ENCODE data around the gene CREB3L2.

Gene CREB3L2

GRCh38 chr7:137890449-137890921 lies 111.4 kb downstream of the CREB3L2 start:
- no peak for DNase-seq

- no peak for DNase-seq
These were observed 113.6 kb downstream of the CREB3L2 start for GRCh38 chr7:137888241-137888640.

GRCh38 chr7:137886746-137887145 lies 115.1 kb downstream of the CREB3L2 start:
- no peak for DNase-seq

- DNase-seq, result no peak
These were observed 115.6 kb downstream of the CREB3L2 start for GRCh38 chr7:137886281-137886680.

- DNase-seq, result no peak
These were observed 116.2 kb downstream of the CREB3L2 start for GRCh38 chr7:137885678-137886077.

GRCh38 chr7:137882806-137883205 lies 119.1 kb downstream of the CREB3L2 start:
- DNase-seq, result no peak

GRCh38 chr7:137882261-137882668 lies 119.6 kb downstream of the CREB3L2 start:
- DNase-seq, result no peak

GRCh38 chr7:137881607-137882260 lies 120.2 kb downstream of the CREB3L2 start:
- no peak for DNase-seq

GRCh38 chr7:137880432-137880831 lies 121.5 kb downstream of the CREB3L2 start:
- no peak for DNase-seq

- DNase-seq, result no peak
These were observed 122.3 kb downstream of the CREB3L2 start for GRCh38 chr7:137879357-137880158.

- DNase-seq, result no peak
These were observed 123.4 kb downstream of the CREB3L2 start for GRCh38 chr7:137878333-137878961.

- no peak for DNase-seq
These were observed 124.7 kb downstream of the CREB3L2 start for GRCh38 chr7:137877027-137877675.

GRCh38 chr7:137875746-137876145 lies 126.1 kb downstream of the CREB3L2 start:
- no peak for DNase-seq

- no peak for DNase-seq
These were observed 127.7 kb downstream of the CREB3L2 start for GRCh38 chr7:137873979-137874777.

- no peak for DNase-seq
These were observed 128.4 kb downstream of the CREB3L2 start for GRCh38 chr7:137873524-137873923.

GRCh38 chr7:137871170-137871915 lies 130.5 kb downstream of the CREB3L2 start:
- DNase-seq, result no peak

GRCh38 chr7:137870684-137871083 lies 131.2 kb downstream of the CREB3L2 start:
- no peak for DNase-seq

GRCh38 chr7:137870078-137870477 lies 131.8 kb downstream of the CREB3L2 start:
- DNase-seq, result no peak

GRCh38 chr7:137869260-137869659 lies 132.6 kb downstream of the CREB3L2 start:
- no peak for DNase-seq

- no peak for DNase-seq
These were observed 134.6 kb downstream of the CREB3L2 start for GRCh38 chr7:137867289-137867688.

- DNase-seq, result no peak
These were observed 136.1 kb downstream of the CREB3L2 start for GRCh38 chr7:137865764-137866163.

GRCh38 chr7:137862964-137863363 lies 138.9 kb downstream of the CREB3L2 start:
- DNase-seq, result no peak

Data from CD4-positive, alpha-beta T cell treated with Interleukin-4 for 1 hour (primary cell).